Neural progenitor cell (in vitro differentiated cells): ENCODE measurements around the gene AMZ2. TPM values are rescaled to one million over a fixed set of nuclear protein-coding genes. Genes with fewer than 3 reads are reported as not detected.
"Not testable (repeated sequence)": the region's sequence is repeated elsewhere in the genome, so short reads cannot be mapped to it uniquely, and the experiment has no call there.

Source experiments
- DNase-seq: peaks from one replicate; pipeline ENCODE4 v3.0.0-alpha.2; 2016; ENCODE audit warnings: low spot score
- H2AFZ ChIP-seq: fragments of 200-600 bp; sonication (generic); replicated peaks from 2 replicates; pipeline ENCODE4 v1.6.1; 2016; ENCODE audit warnings: antibody characterized with exemption
- H3F3A ChIP-seq: fragments of 200-600 bp; sonication (generic); 2 replicates; pipeline ENCODE4 v1.6.1; 2016; ENCODE audit warnings: antibody characterized with exemption, low read depth
- H3K27ac ChIP-seq: fragments of 200-600 bp; sonication (generic); 2 replicates; pipeline ENCODE4 v1.5.1; 2016; ENCODE audit warnings: mild to moderate bottlenecking
- H3K27me3 ChIP-seq: fragments of 200-600 bp; sonication (generic); 2 replicates; pipeline ENCODE4 v1.6.1; 2016; ENCODE audit warnings: mild to moderate bottlenecking, moderate library complexity
- H3K36me3 ChIP-seq: fragments of 200-600 bp; sonication (generic); 2 replicates; pipeline ENCODE4 v1.5.1; 2016
- H3K4me1 ChIP-seq: fragments of 200-600 bp; sonication (generic); 2 replicates; pipeline ENCODE4 v1.6.1; 2016; ENCODE audit warnings: mixed run types
- H3K4me2 ChIP-seq: fragments of 200-600 bp; sonication (generic); 2 replicates; pipeline ENCODE4 v1.6.1; 2016
- H3K4me3 ChIP-seq: fragments of 200-600 bp; sonication (generic); 2 replicates; pipeline ENCODE4 v1.5.1; 2016
- H3K79me2 ChIP-seq: fragments of 200-600 bp; sonication (generic); 2 replicates; pipeline ENCODE4 v1.6.1; 2016; ENCODE audit warnings: low read depth
- H3K9ac ChIP-seq: fragments of 200-600 bp; sonication (generic); 2 replicates; pipeline ENCODE4 v1.6.1; 2016
- H3K9me3 ChIP-seq: fragments of 200-600 bp; sonication (generic); 2 replicates; pipeline ENCODE4 v1.5.1; 2016; ENCODE audit warnings: low read depth
- H4K20me1 ChIP-seq: fragments of 200-600 bp; sonication (generic); 2 replicates; pipeline ENCODE4 v1.6.1; 2016; ENCODE audit warnings: low read depth
- H3K27ac Mint-ChIP-seq: 3 replicates; pipeline ENCODE4 v1.8.0; 2021; ENCODE audit warnings: mixed read lengths
- H3K27me3 Mint-ChIP-seq: 2 replicates; pipeline ENCODE4 v1.8.0; 2022; ENCODE audit warnings: low read depth, mild to moderate bottlenecking, inconsistent platforms, moderate library complexity, mixed read lengths; ENCODE audit not compliant: insufficient read depth
- H3K36me3 Mint-ChIP-seq: 3 replicates; pipeline ENCODE4 v1.8.0; 2021; ENCODE audit warnings: mixed read lengths
- H3K4me1 Mint-ChIP-seq: 3 replicates; pipeline ENCODE4 v1.8.0; 2021; ENCODE audit warnings: mixed read lengths
- H3K4me3 Mint-ChIP-seq: 3 replicates; pipeline ENCODE4 v1.8.0; 2021; ENCODE audit warnings: mild to moderate bottlenecking, moderate library complexity, mixed read lengths
- H3K9me3 Mint-ChIP-seq: 3 replicates; pipeline ENCODE4 v1.8.0; 2020; ENCODE audit warnings: mixed read lengths
- CTCF ChIP-seq: fragments of 200-600 bp; sonication (generic); IDR thresholded peaks from 2 replicates; pipeline ENCODE4 v1.5.1; 2017; ENCODE audit warnings: antibody characterized with exemption, mild to moderate bottlenecking
- EZH2 ChIP-seq: fragments of 200-600 bp; sonication (generic); IDR thresholded peaks from 2 replicates; pipeline ENCODE4 v1.6.1; 2017; ENCODE audit warnings: antibody characterized with exemption, mild to moderate bottlenecking, moderate library complexity
- EZH2phosphoT487 ChIP-seq: fragments of 200-600 bp; sonication (generic); IDR thresholded peaks from 2 replicates; pipeline ENCODE4 v1.6.1; 2017; ENCODE audit warnings: antibody characterized with exemption
- total RNA-seq: library from RNA; depleted of rRNA; stranded (reverse); fragments of >200 nt; gene quantifications from 2 replicates; pipeline ENCODE4 v1.2.3, GENCODE V29; 2015; ENCODE audit warnings: low replicate concordance

AMZ2 gene
- total RNA-seq, 1 donor from 2014 or later: 150 TPM

DNA sequence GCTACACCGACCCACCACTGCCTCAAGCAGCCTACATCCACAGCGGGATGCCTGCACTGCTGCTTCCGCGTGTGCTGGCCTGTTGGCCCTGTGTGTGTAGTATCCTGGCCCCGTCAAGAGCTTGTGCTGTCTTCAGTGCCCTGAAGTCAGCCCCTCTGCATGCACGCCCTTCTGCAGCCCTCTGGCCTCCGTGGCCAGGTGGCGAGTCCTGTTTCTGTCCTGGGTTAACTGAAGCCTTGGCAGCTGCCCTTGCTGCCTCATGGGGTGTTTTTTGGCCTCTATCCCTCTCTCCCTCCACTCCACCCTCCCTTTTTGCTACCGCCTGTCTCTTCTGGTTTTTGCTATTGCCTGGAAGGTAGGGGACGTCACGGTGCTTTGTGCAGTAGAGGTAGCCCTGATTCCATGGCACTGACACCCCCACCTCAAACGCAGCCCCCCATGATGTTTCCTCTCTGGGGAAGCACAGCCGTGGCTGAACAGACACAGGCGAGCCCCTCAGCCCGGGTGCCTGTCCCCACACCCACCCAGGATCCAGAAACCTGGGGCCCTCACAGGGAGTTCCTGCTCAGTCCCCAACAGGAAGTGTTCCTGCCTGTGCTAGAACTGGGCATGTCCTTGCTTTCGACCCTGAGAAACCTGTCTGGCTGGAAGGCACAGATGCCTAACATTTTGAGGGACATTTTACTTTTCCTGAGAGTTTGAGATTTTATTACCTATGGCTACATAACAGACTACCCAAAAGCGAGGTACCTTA is 18.8 kb upstream of the AMZ2 start:
- DNase-seq: no peak
- Mint-ChIP-seq H3K27me3 (peaks cover 5% of the 10 kb centered on the region), H3K4me1 (no peaks in the 10 kb centered on the region), H3K4me3 (no peak overlapping the region), H3K36me3 (peaks cover 6% of the 10 kb centered on the region), H3K9me3 (no peaks in the 10 kb centered on the region), H3K27ac (no peak overlapping the region)
- H3K79me2 ChIP-seq: no peaks in the 10 kb centered on the region
- no peak overlapping the region for H3K4me2 ChIP-seq
- H3K9me3 ChIP-seq: no peaks in the 10 kb centered on the region
- no peak overlapping the region for H3K27ac ChIP-seq
- TF ChIP-seq CTCF: no peak
- TF ChIP-seq EZH2: no peak
- TF ChIP-seq EZH2phosphoT487: no peak
- H2AFZ ChIP-seq: no peak overlapping the region
- no peaks in the 10 kb centered on the region for H3F3A ChIP-seq
- no peaks in the 10 kb centered on the region for H3K36me3 ChIP-seq
- peaks cover 4% of the 10 kb centered on the region for H4K20me1 ChIP-seq
- H3K4me1 ChIP-seq: no peaks in the 10 kb centered on the region
- no peaks in the 10 kb centered on the region for H3K27me3 ChIP-seq
- H3K4me3 ChIP-seq: no peak overlapping the region
- no peak overlapping the region for H3K9ac ChIP-seq

DNA sequence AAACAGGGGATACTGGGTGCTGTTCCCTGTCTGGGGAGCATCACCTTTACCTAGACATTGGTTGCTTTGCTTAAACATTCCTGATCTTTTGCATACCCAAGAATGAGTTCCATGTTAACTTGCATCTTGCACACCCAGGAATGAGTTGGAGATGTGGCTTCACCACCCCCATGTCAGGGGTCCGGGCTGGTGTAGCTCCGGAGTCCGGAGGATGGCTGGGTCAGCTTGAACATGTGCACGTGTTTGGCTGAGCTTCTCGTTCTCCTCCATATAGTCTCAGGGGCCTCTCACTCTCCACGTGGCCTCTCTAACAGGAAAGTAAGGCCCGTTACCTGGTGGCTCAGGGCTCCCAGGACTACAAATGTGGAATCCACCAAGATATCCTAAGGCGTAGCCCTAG is 18.2 kb upstream of the AMZ2 start:
- DNase-seq: no peak
- TF ChIP-seq EZH2: no peak
- TF ChIP-seq CTCF: no peak
- TF ChIP-seq EZH2phosphoT487: no peak
- H3F3A ChIP-seq: no peaks in the 10 kb centered on the region
- Mint-ChIP-seq H3K9me3 (no peaks in the 10 kb centered on the region), H3K27ac (no peak overlapping the region), H3K36me3 (peaks cover 6% of the 10 kb centered on the region), H3K4me1 (no peaks in the 10 kb centered on the region), H3K27me3 (peaks cover 4% of the 10 kb centered on the region), H3K4me3 (no peak overlapping the region)
- H3K4me1 ChIP-seq: no peaks in the 10 kb centered on the region
- H3K9ac ChIP-seq: no peak overlapping the region
- no peaks in the 10 kb centered on the region for H3K27me3 ChIP-seq
- H3K79me2 ChIP-seq: no peaks in the 10 kb centered on the region
- H3K4me2 ChIP-seq: no peak overlapping the region
- H3K36me3 ChIP-seq: no peaks in the 10 kb centered on the region
- H3K4me3 ChIP-seq: no peak overlapping the region
- peaks cover 9% of the 10 kb centered on the region for H4K20me1 ChIP-seq
- no peak overlapping the region for H3K27ac ChIP-seq
- no peaks in the 10 kb centered on the region for H3K9me3 ChIP-seq
- H2AFZ ChIP-seq: no peak overlapping the region

DNA sequence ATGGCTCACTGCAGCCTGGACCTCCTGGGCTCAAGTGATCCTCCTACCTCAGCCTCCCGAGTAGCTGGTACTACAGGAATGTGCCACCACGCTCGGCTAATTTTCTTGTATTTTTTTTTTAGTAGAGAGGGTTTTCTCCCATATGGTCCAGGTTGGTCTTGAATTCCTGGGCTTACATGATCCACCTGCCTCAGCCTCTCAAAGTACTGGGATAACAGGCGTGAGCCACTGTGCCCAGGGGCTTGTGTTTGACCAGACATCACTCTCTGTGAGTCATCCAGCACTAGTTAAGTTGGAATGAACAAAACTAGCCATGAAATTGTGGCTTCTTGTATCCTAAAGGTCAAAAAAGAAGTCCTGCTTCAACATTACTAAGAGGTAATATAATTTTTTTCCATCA is 16.7 kb upstream of the AMZ2 start:
- not testable (repeated sequence) for H3K9me3 Mint-ChIP-seq, H3K4me3 Mint-ChIP-seq, H3K36me3 Mint-ChIP-seq, H3K27ac ChIP-seq, H4K20me1 ChIP-seq, H2AFZ ChIP-seq, H3K27me3 Mint-ChIP-seq, H3K36me3 ChIP-seq, H3F3A ChIP-seq, H3K9me3 ChIP-seq, H3K4me1 ChIP-seq, H3K4me3 ChIP-seq, H3K27ac Mint-ChIP-seq, H3K9ac ChIP-seq, H3K4me1 Mint-ChIP-seq, H3K27me3 ChIP-seq, DNase-seq, H3K4me2 ChIP-seq, H3K79me2 ChIP-seq

DNA sequence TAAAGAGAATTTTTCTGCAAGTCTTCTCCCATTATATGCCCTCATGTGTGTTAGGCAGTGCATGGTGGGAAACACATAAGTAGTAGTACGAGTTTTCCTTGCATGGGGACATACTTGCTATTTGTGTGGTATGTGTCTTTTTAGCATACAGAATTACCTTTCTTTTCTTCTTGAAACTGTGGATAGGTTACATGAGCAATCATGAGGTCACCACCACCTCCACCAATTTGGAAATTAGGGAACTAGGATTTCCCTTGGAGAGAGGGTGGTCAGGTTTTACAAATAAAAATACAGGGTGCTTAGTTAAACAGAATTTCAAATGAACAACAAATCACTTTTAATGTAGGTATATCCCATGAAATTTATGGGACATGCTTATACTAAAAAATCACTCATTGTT is 16.3 kb upstream of the AMZ2 start:
- Histone ChIP-seq H3K79me2 (no peaks in the 10 kb centered on the region), H3F3A (no peaks in the 10 kb centered on the region), H3K4me3 (no peak overlapping the region), H4K20me1 (peaks cover 9% of the 10 kb centered on the region), H3K9me3 (no peaks in the 10 kb centered on the region), H3K4me1 (no peaks in the 10 kb centered on the region), H3K9ac (no peak overlapping the region), H3K27ac (no peak overlapping the region), H3K27me3 (no peaks in the 10 kb centered on the region), H2AFZ (no peak overlapping the region), H3K36me3 (no peaks in the 10 kb centered on the region), H3K4me2 (no peak overlapping the region)
- DNase-seq: no peak
- H3K27ac Mint-ChIP-seq: no peak overlapping the region
- H3K27me3 Mint-ChIP-seq: no peaks in the 10 kb centered on the region
- no peaks in the 10 kb centered on the region for H3K4me1 Mint-ChIP-seq
- no peak for TF ChIP-seq CTCF
- no peak for TF ChIP-seq EZH2
- no peak for TF ChIP-seq EZH2phosphoT487
- no peaks in the 10 kb centered on the region for H3K9me3 Mint-ChIP-seq
- no peak overlapping the region for H3K4me3 Mint-ChIP-seq
- H3K36me3 Mint-ChIP-seq: peaks cover 6% of the 10 kb centered on the region

DNA sequence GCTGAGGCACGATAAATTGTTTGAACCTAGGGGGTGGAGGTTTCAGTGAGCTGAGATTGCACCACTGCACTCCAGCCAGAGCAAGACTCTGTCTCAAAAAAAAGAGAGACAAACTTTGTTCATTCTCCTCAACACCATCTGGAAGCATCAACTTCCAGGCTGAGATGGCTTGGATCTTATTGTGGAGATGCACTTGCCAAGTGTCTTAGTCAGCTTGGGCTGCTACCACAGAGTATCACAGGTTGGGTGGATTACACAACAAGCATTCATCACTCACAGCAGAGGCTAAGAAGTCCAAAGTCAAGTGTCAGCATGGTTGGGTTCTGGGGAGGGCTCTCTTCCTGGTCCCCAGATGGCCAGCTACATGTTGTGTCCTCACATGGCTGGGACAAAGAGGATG is 15.1 kb upstream of the AMZ2 start:
- H2AFZ ChIP-seq, H3K4me1 Mint-ChIP-seq, H3K36me3 ChIP-seq, H3K9me3 ChIP-seq, H3K4me1 ChIP-seq, H3K9me3 Mint-ChIP-seq, H3K79me2 ChIP-seq, H3K9ac ChIP-seq, H3K4me2 ChIP-seq, H3K27me3 ChIP-seq, H3F3A ChIP-seq, H3K27ac Mint-ChIP-seq, H3K36me3 Mint-ChIP-seq, H4K20me1 ChIP-seq, H3K27ac ChIP-seq, H3K27me3 Mint-ChIP-seq, H3K4me3 ChIP-seq, H3K4me3 Mint-ChIP-seq, DNase-seq: not testable (repeated sequence)
